ENCODE measurements around the gene TOM1L1. TPM values are rescaled to one million over a fixed set of nuclear protein-coding genes. Genes with fewer than 3 reads are reported as not detected.
"Not testable (repeated sequence)": the region's sequence is repeated elsewhere in the genome, so short reads cannot be mapped to it uniquely, and the experiment has no call there.

Gene TOM1L1
- under 1 TPM; 0.45 to 0.63 (median 0.51) TPM for total RNA-seq

GRCh38 chr17:54900457-54901229 lies at the start of gene TOM1L1:
TSS of gene TOM1L1 (plus strand) at chr17:54900852. CDS start at chr17:54900866, 14 bp downstream.
- Mint-ChIP-seq H3K27me3 (ENCODE audit: low read depth) (peaks cover 33% of the 10 kb centered on the region), H3K36me3 (ENCODE audit: insufficient read depth) (no peaks in the 10 kb centered on the region)
- peak; percentile 71 to 86 for ATAC-seq

GRCh38 chr17:54859187-54859586 lies 41.5 kb upstream of the TOM1L1 start:
- DNase-seq: no peak
- Mint-ChIP-seq H3K36me3 (ENCODE audit: insufficient read depth) (no peaks in the 10 kb centered on the region), H3K4me1 (ENCODE audit: low read depth) (no peaks in the 10 kb centered on the region), H3K9me3 (no peaks in the 10 kb centered on the region), H3K4me3 (no peak overlapping the region), H3K27me3 (ENCODE audit: low read depth) (peaks cover 8% of the 10 kb centered on the region)
- no peak for ATAC-seq

More at GRCh38 chr17:54900457-54901229, at the start of gene TOM1L1:
- DNase-seq: no peak
- Mint-ChIP-seq H3K4me3 (peak within 1 kb of the TSS; percentile 25), H3K4me1 (ENCODE audit: low read depth) (peaks cover 8% of the 10 kb centered on the region), H3K9me3 (no peaks in the 10 kb centered on the region)

- peaks cover 3% of the 10 kb centered on the region for H3K27me3 Mint-ChIP-seq (ENCODE audit: low read depth)
- H3K9me3 Mint-ChIP-seq: no peaks in the 10 kb centered on the region
- ATAC-seq (no peak), DNase-seq (no peak)
- no peak overlapping the region for H3K4me3 Mint-ChIP-seq
- H3K4me1 Mint-ChIP-seq (ENCODE audit: low read depth): no peaks in the 10 kb centered on the region
- no peaks in the 10 kb centered on the region for H3K36me3 Mint-ChIP-seq (ENCODE audit: insufficient read depth)
Measured at GRCh38 chr17:54860617-54861470, 39.8 kb upstream of the TOM1L1 start.

GRCh38 chr17:54861471-54861983 lies 39.1 kb upstream of the TOM1L1 start:
- DNase-seq (no peak), ATAC-seq (no peak)
- peaks cover 3% of the 10 kb centered on the region for H3K27me3 Mint-ChIP-seq (ENCODE audit: low read depth)
- no peaks in the 10 kb centered on the region for H3K4me1 Mint-ChIP-seq (ENCODE audit: low read depth)
- H3K4me3 Mint-ChIP-seq: no peak overlapping the region
- no peaks in the 10 kb centered on the region for H3K36me3 Mint-ChIP-seq (ENCODE audit: insufficient read depth)
- no peaks in the 10 kb centered on the region for H3K9me3 Mint-ChIP-seq

- no peaks in the 10 kb centered on the region for H3K4me1 Mint-ChIP-seq (ENCODE audit: low read depth)
- H3K36me3 Mint-ChIP-seq (ENCODE audit: insufficient read depth): no peaks in the 10 kb centered on the region
- no peak overlapping the region for H3K4me3 Mint-ChIP-seq
- H3K27me3 Mint-ChIP-seq (ENCODE audit: low read depth): peaks cover 3% of the 10 kb centered on the region
- ATAC-seq (no peak), DNase-seq (no peak)
- no peaks in the 10 kb centered on the region for H3K9me3 Mint-ChIP-seq
Measured at GRCh38 chr17:54863176-54863575, 37.5 kb upstream of the TOM1L1 start.

GRCh38 chr17:54864070-54864469 lies 36.6 kb upstream of the TOM1L1 start:
- H3K36me3 Mint-ChIP-seq (ENCODE audit: insufficient read depth): no peaks in the 10 kb centered on the region

GRCh38 chr17:54864636-54865356 lies 35.9 kb upstream of the TOM1L1 start:
- Mint-ChIP-seq H3K4me3 (no peak overlapping the region), H3K36me3 (ENCODE audit: insufficient read depth) (no peaks in the 10 kb centered on the region), H3K4me1 (ENCODE audit: low read depth) (no peaks in the 10 kb centered on the region), H3K9me3 (no peaks in the 10 kb centered on the region), H3K27me3 (ENCODE audit: low read depth) (peaks cover 3% of the 10 kb centered on the region)
- ATAC-seq: no peak
- DNase-seq: no peak

More at GRCh38 chr17:54864070-54864469, 36.6 kb upstream of the TOM1L1 start:
- no peaks in the 10 kb centered on the region for H3K9me3 Mint-ChIP-seq
- no peaks in the 10 kb centered on the region for H3K4me1 Mint-ChIP-seq (ENCODE audit: low read depth)
- DNase-seq (no peak), ATAC-seq (no peak)
- H3K27me3 Mint-ChIP-seq (ENCODE audit: low read depth): peaks cover 3% of the 10 kb centered on the region
- no peak overlapping the region for H3K4me3 Mint-ChIP-seq

GRCh38 chr17:54867634-54868033 lies 33.0 kb upstream of the TOM1L1 start:
- H3K9me3 Mint-ChIP-seq: no peaks in the 10 kb centered on the region
- no peak for DNase-seq
- H3K36me3 Mint-ChIP-seq (ENCODE audit: insufficient read depth): no peaks in the 10 kb centered on the region
- H3K4me3 Mint-ChIP-seq: no peak overlapping the region
- no peaks in the 10 kb centered on the region for H3K4me1 Mint-ChIP-seq (ENCODE audit: low read depth)
- H3K27me3 Mint-ChIP-seq (ENCODE audit: low read depth): no peaks in the 10 kb centered on the region
- no peak for ATAC-seq

GRCh38 chr17:54870671-54871175 lies 29.9 kb upstream of the TOM1L1 start:
- no peaks in the 10 kb centered on the region for H3K9me3 Mint-ChIP-seq
- ATAC-seq (no peak), DNase-seq (no peak)
- no peaks in the 10 kb centered on the region for H3K36me3 Mint-ChIP-seq (ENCODE audit: insufficient read depth)
- H3K4me1 Mint-ChIP-seq (ENCODE audit: low read depth): no peaks in the 10 kb centered on the region
- H3K27me3 Mint-ChIP-seq (ENCODE audit: low read depth): no peaks in the 10 kb centered on the region
- no peak overlapping the region for H3K4me3 Mint-ChIP-seq

- H3K36me3 Mint-ChIP-seq (ENCODE audit: insufficient read depth); H3K4me3 Mint-ChIP-seq; H3K27me3 Mint-ChIP-seq (ENCODE audit: low read depth); ATAC-seq; DNase-seq; H3K9me3 Mint-ChIP-seq; H3K4me1 Mint-ChIP-seq (ENCODE audit: low read depth): not testable (repeated sequence)
Measured at GRCh38 chr17:54875906-54876305, 24.7 kb upstream of the TOM1L1 start.

GRCh38 chr17:54876656-54877195 lies 23.9 kb upstream of the TOM1L1 start:
- Mint-ChIP-seq H3K36me3 (ENCODE audit: insufficient read depth) (no peaks in the 10 kb centered on the region), H3K27me3 (ENCODE audit: low read depth) (peaks cover 7% of the 10 kb centered on the region), H3K9me3 (no peaks in the 10 kb centered on the region), H3K4me3 (no peak overlapping the region), H3K4me1 (ENCODE audit: low read depth) (no peaks in the 10 kb centered on the region)
- ATAC-seq (no peak), DNase-seq (no peak)

- peaks cover 7% of the 10 kb centered on the region for H3K27me3 Mint-ChIP-seq (ENCODE audit: low read depth)
- no peak overlapping the region for H3K4me3 Mint-ChIP-seq
- H3K9me3 Mint-ChIP-seq: no peaks in the 10 kb centered on the region
- ATAC-seq (no peak), DNase-seq (no peak)
- no peaks in the 10 kb centered on the region for H3K36me3 Mint-ChIP-seq (ENCODE audit: insufficient read depth)
- H3K4me1 Mint-ChIP-seq (ENCODE audit: low read depth): no peaks in the 10 kb centered on the region
Measured at GRCh38 chr17:54881255-54881972, 19.2 kb upstream of the TOM1L1 start.

- DNase-seq: no peak
- Mint-ChIP-seq H3K27me3 (ENCODE audit: low read depth) (peaks cover 7% of the 10 kb centered on the region), H3K4me1 (ENCODE audit: low read depth) (no peaks in the 10 kb centered on the region), H3K4me3 (no peak overlapping the region), H3K9me3 (no peaks in the 10 kb centered on the region), H3K36me3 (ENCODE audit: insufficient read depth) (no peaks in the 10 kb centered on the region)
- ATAC-seq: no peak
Measured at GRCh38 chr17:54882371-54882770, 18.3 kb upstream of the TOM1L1 start.

Measured in activated T-cell treated with anti-CD3 and anti-CD28 coated beads, Interleukin-2, amount 50 U/mL, for 4 hours (primary cell).